ENCODE results near the gene NUCB1.

Gene NUCB1

DNA sequence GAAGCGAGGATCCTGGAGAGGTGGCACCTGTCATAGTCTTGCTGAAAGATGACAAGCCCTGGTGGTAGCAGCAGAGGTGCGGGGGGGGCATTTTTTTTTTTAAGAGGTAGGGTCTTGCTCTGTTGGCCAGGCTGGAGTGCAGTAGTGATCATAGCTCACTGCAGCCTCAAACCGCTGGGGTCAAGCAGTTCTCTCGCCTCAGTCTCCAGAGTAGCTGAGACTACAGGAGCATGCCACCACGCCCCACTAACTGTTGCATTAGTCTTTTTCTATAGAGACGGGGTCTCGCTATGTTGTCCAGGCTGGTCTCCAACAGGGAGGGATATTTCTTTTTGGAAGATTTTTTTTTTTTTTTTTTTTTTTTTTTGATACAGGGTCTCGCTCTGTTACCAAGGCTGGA lies 57.9 kb downstream of the NUCB1 start:
- in situ Hi-C loops (cut with HindIII; ENCODE audit: low sequenced_read_pairs), result loop anchor here (25.0 kb wide), 1 partner anchor 321 kb away; the partner anchor contains the start of genes CA11 and DBP

DNA sequence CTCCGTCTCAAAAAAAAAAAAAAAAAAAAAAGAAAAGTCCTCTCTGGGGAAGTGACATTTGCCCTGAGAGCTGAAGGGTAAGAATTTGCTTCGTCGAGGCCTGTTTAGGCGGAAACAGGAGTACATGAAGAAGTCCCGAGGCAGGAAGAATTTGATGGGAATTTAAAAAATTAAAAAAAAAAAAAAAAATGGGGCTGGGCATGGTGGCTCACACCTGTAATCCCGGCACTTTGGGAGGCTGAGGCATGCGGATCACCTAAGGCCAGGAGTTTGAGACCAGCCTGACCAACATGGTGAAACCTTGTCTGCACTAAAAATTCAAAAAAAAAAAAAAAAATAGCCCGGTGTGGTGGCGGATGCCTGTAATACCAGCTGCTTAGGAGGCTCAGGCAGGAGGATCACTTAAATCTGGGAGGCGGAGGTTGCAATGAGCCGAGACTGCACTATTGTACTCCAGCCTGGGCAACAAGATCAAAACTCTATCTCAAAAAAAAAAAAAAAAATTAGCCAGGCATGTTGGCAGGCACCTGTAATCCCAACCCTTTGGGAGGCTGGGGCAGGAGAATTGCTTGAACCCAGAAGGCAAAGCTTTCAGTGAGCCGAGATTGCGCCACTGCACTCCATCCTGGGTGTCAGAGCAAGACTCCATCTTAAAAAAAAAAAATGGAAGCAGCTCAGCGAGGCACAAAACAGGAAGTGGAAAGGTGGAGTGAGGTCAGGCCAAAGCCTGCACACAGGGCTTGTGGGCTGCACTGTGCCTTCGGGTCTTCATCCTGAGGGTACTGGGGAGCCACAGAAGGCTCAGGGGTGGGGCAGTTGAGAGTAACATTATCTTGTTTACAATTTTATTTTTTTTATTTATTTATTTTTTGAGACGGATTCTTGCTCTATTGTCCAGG lies 59.5 kb downstream of the NUCB1 start:
- in situ Hi-C loops (cut with HindIII; ENCODE audit: low sequenced_read_pairs), result loop anchor here (25.0 kb wide), 1 partner anchor 322 kb away; the partner anchor contains the start of genes CA11 and DBP

DNA sequence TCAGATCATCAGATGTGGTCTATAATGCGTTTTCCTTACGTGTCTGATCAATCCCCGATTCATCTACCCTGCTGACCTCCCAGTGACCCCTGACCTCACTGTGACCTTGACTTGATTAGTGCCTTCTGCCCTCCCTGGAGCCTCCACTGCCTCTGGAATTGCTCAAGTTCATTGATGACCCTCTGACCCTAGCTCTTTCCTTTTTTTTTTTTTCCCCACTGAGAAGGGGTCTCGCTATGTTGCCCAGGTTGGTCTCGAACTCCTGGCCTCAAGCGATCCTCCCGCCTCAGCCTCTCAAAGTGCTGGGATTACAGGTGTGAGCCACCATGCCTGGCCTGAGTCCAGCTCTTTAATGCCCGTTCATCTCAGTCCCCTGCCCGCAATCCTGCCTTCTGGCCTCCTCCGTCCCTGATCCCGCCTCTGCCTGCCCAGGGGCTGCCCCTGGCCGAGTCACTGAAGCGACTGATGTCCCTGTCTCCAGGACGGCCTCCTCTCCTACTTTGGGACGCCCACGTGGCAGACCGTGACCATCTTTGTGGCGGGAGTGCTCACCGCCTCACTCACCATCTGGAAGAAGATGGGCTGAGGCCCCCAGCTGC lies 61.0 kb downstream of the NUCB1 start:
- in situ Hi-C loops (cut with HindIII; ENCODE audit: low sequenced_read_pairs), result loop anchor here (25.0 kb wide), 1 partner anchor 324 kb away; the partner anchor contains the start of genes CA11 and DBP

DNA sequence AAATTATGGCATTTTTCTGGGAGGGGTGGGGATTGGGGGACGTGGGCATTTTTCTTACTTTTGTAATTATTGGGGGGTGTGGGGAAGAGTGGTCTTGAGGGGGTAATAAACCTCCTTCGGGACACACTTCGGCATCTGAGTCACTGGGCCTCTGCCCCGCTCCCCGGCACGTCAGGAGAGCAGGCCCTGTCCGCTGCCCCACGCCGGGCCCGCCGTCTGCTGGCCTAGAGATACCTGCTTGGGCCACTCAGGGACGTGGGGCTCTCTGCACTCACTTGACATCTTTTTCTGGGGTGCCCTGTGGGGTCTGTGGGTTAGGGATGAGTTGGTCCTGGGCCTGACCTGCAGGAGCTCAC lies 61.5 kb downstream of the NUCB1 start:
- in situ Hi-C loops (cut with HindIII; ENCODE audit: low sequenced_read_pairs), result loop anchor here (25.0 kb wide), 1 partner anchor 324 kb away; the partner anchor contains the start of genes CA11 and DBP

DNA sequence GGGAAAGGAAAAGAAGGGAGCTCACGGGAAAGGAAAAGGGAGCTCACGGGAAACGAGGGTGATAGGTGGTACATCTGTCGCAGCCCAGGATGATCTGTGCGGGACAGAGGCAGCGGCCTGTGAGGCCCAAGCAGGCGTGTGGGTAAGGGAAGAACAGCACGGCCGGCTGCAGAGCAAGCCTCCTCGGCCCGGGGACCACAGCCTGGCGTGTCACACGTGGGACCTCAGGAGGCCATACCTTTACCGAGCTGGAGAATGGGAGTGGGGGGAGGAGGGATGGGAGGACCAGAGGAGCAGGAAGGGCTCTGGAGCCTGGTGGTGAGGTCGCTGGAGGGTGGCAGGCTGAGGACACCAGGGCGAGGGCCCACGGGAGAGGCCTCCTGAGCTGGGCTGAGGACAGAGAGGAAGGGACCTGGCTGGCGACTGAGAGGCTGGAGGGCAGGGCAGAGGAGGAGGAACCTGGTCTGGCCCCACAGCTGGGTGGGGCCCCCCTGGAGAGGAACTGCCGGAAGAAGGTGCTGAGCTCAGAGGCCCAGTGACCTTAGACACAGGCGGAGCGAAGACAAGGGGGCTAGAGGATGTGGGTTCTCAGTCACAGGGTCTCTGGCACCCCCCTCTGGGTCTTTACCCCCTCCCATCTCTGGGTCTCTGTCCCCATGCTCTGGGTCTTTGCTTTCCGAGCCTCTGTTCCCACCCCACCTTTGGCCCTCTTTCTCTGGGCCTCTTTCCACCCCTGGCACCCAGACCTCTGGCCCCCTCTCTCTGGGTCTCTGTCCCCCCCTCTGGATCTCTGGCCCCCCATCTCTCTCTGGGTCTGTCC lies 62.1 kb downstream of the NUCB1 start:
- in situ Hi-C loops (cut with HindIII; ENCODE audit: low sequenced_read_pairs), result loop anchor here (25.0 kb wide), 1 partner anchor 325 kb away; the partner anchor contains the start of genes CA11 and DBP

DNA sequence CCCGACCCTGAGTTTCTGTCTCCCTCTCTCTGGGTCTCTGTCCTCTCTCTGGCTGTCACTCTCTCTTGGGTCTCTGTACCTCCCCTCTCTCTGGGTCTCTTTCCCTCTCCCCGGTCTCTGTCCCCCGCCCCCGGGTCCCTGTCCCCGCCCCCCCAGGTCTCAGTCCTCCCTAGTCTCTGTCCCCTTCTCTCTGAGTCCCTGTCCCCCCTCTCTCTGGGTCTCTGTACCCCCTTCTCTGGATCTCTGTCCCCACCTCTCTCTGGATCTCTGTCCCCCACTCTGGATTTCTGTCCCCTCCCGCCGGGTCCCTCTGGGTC lies 62.7 kb downstream of the NUCB1 start:
- in situ Hi-C loops (cut with HindIII; ENCODE audit: low sequenced_read_pairs), result loop anchor here (25.0 kb wide), 1 partner anchor 326 kb away; the partner anchor contains the start of genes CA11 and DBP

DNA sequence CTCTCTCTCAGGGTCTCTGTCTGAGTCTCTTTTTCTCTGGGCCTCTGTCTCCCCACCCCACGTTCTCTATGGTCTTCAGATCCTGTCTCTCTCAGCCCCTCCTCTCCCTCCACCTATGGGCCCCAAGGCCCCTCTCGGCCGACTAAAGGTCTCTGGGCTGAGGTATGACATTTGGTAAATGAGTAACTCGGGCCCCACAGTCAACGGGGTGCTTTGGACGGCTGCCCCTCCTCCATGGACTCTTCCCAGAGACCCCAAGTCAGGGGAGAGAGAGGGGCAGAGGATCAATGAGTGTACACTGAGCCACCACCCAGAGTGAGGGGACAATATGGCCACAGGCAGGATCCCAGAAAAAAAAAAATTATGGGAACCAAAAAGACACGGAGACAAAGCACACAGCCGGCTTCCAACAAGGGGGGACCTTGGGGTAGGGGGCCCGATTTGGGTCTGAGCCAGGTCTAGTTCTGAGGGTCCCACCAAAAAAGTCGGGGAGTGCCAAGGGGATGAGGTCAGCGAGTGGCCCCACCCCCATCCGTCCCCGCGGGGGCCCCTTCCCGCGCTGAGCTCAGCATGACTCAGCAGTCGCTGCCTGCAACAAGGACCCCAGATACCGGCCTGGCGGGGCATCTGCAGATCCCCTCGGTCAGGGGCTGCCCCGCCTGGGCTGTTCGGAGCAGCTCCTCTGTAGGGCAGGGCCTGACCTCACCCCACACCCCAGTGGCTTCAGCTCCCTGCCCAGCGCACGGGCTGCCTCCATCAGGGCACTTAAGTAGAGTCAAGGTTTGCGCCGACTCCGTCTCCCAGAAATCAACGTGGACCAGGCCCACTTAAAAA lies 63.5 kb downstream of the NUCB1 start:
- in situ Hi-C loops (cut with HindIII; ENCODE audit: low sequenced_read_pairs), result loop anchor here (25.0 kb wide), 1 partner anchor 326 kb away; the partner anchor contains the start of genes CA11 and DBP

DNA sequence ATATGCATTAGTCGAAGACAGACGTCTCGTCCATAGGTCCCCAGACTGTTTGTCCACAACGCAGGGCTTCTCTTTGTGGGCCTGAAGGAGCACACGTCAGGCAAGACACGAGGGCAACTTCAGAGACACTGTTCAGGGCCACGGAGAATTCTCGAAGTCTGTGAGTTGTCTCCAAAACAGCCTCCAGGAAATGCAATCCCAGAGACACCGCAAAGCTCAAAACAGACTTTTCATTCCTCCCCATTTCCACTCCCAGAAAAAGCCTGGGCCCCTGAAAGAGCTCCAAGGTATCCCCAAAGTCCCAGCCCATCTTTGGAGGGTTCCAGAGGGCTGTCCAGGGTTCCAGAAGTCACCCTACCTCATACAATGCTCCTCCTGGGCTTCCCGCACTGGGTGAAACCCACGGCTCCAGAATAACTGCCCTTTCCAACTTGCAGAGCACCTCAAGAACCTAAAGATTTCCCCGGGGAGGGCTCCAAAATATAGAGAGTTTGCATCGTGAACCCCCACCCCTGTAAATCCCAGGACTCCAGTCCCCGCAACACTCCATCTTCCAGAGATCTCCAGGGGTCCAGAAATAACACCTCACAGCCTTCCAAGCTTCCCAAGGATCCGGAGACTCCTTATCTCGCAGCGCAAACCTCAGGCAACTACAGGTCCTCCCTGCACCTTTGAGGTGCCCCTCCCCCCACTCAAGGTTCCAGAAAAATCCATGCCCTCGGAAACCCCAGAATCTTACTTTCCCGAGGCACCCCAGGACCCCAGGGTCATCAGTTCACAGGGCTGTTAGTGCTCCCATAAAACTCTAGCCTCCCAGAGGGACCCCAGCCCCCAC lies 64.3 kb downstream of the NUCB1 start:
- in situ Hi-C loops (cut with HindIII; ENCODE audit: low sequenced_read_pairs), result loop anchor here (5.0 to 25.0 kb wide), 2 partner anchors 112 to 327 kb away; partner anchors contain the start of genes CA11 and DBP

DNA sequence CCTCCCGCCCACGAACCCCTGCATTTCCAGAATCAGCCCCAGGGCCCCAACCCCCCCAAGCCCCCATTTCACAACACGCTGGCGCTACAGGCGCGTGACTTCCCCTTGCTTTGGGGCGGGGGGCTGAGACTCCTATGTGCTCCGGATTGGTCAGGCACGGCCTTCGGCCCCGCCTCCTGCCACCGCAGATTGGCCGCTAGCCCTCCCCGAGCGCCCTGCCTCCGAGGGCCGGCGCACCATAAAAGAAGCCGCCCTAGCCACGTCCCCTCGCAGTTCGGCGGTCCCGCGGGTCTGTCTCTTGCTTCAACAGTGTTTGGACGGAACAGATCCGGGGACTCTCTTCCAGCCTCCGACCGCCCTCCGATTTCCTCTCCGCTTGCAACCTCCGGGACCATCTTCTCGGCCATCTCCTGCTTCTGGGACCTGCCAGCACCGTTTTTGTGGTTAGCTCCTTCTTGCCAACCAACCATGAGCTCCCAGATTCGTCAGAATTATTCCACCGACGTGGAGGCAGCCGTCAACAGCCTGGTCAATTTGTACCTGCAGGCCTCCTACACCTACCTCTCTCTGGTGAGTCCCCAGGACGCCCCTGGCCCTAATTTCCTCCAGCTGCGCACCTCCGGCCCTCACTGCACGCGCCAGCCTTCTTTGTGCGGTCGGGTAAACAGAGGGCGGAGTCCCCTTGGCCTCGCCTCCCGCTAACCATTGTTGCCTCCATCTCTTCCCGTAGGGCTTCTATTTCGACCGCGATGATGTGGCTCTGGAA lies 65.1 kb downstream of the NUCB1 start, which contains the start of gene FTL:
FTL (plus strand) TSS at position 270 of the 766 bp plus-strand sequence; CDS start at position 469, 199 bp downstream.
- in situ Hi-C loops (cut with HindIII; ENCODE audit: low sequenced_read_pairs), result loop anchor here (5.0 to 25.0 kb wide), 2 partner anchors 113 to 328 kb away; partner anchors contain the start of genes CA11 and DBP

DNA sequence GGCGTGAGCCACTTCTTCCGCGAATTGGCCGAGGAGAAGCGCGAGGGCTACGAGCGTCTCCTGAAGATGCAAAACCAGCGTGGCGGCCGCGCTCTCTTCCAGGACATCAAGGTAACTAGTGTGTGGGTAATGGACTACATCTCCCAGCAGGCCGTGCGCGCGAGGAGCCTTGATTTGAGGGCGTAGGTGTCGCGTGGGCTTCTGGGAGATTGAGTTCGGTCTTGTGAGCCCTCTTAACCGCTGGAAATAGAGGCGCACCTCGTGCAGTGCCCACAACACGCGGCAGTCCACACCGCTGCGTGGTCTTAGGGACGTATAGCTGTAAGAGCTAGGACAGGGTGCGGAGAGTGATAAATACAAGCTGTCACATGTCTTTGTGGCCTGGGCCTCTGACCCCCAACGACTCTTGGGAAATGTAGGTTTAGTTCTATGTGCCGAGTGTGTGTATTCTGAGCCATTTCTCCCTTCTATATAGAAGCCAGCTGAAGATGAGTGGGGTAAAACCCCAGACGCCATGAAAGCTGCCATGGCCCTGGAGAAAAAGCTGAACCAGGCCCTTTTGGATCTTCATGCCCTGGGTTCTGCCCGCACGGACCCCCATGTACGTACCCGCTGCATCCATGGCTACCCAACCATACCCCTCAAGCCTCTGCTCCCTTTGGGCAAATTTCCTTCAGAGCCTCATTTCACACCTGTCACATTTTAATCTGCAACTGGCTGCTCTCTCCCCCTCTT lies 65.9 kb downstream of the NUCB1 start:
- in situ Hi-C loops (cut with HindIII; ENCODE audit: low sequenced_read_pairs), result loop anchor here (5.0 to 25.0 kb wide), 2 partner anchors 114 to 329 kb away; partner anchors contain the start of genes CA11 and DBP

DNA sequence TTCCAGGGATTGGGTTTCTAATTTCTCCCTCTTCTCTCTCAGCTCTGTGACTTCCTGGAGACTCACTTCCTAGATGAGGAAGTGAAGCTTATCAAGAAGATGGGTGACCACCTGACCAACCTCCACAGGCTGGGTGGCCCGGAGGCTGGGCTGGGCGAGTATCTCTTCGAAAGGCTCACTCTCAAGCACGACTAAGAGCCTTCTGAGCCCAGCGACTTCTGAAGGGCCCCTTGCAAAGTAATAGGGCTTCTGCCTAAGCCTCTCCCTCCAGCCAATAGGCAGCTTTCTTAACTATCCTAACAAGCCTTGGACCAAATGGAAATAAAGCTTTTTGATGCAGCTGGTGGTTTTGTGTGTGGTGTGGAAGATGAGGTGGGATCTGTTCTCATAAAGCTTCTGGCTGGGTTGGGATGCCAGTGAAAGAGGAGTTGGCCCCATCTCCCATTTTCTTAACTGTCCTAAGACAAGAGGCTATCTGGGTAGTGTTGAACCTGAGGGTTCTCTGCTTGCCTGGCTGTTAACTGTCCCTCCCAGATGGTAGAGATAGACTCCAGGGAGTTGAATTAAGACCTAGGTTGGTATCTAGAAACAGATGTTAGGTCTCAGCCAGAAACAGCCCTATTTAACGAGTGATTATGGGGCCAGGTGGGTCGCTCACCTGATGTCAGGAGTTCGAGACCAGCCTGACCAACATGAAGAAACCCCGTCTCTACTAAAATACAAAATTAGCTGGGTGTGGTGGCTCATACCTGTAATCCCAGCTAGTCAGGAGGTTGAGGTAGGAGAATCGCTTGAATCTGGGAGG lies 66.6 kb downstream of the NUCB1 start:
- in situ Hi-C loops (cut with HindIII; ENCODE audit: low sequenced_read_pairs), result loop anchor here (5.0 to 25.0 kb wide), 2 partner anchors 114 to 329 kb away; partner anchors contain the start of genes CA11 and DBP

DNA sequence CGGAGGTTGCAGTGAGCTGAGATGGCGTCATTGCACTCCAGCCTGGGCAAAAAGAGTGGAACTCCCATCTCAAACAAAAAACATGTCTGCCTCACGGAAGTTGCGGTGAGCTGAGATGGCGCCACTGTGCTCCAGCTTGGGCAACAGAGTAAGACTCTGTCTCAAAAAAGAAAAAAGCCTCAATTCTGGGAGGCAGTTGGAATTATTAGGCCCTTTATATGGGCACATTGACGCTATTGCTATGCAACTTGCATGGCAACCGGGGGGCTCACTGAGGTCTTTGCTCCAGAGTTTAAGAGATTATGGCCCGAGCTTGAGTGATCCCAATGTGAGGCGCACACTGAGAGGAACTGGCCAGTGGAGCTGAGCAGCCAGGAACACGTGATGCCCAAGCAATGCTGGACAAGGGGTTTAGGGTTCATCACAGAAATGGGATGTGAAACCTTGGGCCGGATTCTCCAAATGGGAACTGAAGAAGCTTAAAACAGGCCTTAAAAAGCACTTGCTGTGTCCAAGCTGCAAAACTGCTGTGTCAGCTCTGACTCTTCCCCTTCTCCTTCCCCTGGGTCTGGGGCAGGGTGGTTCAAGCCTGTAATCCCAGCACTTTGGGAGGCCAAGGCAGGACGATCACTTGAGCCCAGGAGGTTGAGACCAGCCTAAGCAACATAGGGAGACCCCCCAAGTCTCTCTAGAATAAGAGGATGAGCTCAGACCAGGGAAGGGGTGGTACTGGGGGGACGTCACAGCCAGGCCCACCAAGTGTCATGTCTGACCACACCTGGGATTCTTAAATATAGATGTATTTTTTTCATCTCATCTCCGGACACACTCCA lies 67.5 kb downstream of the NUCB1 start:
- in situ Hi-C loops (cut with HindIII; ENCODE audit: low sequenced_read_pairs), result loop anchor here (5.0 to 25.0 kb wide), 2 partner anchors 115 to 330 kb away; partner anchors contain the start of genes CA11 and DBP

DNA sequence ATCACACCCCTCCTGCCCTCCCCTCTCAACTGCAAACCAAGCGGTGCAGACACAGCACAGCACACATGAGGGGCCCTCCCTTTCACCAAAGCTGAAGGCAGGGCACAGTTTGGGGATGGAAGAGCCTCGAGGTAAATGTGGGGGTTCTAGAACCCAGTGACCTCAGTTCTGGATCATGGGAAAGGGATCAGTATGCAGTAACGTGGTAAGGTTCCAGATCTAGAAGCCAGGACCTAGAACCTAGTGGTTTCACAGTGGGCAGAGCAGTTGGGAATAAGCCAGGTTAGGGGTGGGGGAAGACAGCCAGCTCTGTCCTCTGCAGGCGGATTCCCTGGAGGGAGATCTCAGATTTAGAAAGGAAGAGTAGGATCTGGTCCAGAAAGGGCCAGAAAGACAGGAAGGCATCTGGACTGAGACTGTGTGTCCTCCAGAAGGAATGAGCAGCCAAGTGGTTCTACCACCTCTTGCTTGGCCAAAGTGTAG lies 68.1 kb downstream of the NUCB1 start:
- in situ Hi-C loops (cut with HindIII; ENCODE audit: low sequenced_read_pairs), result loop anchor here (5.0 to 25.0 kb wide), 2 partner anchors 116 to 331 kb away; partner anchors contain the start of genes CA11 and DBP

DNA sequence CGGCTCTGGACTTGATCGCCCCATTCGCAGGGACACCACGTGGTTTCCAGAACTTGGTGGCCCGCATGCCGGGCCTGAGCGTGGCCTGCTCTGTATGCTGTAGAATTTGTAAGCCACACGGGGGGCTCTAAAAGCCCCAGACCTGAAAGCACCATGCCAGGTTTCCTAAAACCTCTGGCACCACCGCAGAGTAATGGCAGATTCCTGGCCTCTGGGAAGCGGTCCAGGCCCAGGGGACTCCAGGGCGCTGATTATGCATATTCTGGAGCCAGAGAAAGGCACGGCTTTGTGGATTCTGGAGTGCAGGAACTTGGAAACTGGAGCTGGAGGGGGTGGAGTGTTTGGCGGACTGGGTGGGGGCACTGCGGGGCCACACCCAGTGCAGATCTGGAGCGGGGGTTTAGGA lies 68.7 kb downstream of the NUCB1 start:
- in situ Hi-C loops (cut with HindIII; ENCODE audit: low sequenced_read_pairs), result loop anchor here (5.0 to 25.0 kb wide), 2 partner anchors 117 to 332 kb away; partner anchors contain the start of genes CA11 and DBP

Measured in endothelial cell of hepatic sinusoid (primary cell).